ENCODE results near the gene SLC38A10. TPM values are rescaled to one million over a fixed set of nuclear protein-coding genes. Genes with fewer than 3 reads are reported as not detected.
A peak's percentile ranks its signal among the peaks of the same experiment; 100 is the strongest.

Gene SLC38A10
- total RNA-seq, 1 donor from 2014 or later: 120 TPM

DNA sequence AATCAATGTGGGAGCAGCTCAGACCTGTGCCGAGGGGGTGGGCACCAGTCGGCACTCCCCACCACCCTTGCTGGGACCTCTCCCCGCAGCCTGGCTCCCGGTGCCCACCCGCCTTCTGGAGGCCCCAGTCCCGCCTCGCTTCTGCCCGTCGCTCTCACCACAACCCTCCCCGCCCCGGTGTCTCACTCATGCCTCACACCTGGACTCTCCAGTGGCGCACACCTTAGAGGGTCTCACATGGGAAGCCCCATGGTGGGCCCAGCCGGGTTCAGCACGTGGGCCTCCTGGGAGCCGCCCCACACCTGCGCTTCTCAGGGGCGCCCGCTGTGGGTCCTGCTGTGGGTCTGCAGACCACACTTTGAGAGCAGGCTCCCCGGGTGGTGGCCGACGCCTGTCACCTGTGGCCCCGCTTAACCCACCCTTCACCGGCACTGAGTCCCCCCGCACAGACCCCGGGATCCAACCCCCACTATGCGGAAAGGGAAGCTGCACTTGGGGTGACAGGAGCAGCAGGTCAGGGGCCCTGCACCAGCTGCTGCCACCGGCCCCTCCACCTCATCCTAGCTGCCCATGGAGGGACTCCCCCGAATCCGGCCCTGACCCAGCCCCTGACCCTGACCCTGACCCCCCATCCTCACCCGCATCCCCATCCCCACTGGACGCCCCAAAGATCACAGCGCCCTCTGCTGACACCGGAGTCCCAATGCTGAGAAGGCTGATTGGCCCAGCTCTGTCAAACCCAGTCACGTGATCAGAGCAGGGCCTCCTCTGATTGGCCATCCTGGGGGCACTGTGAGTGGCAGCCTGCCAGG lies 27.4 kb upstream of the SLC38A10 start:
- H3K27ac Mint-ChIP-seq (ENCODE audit: unreplicated experiment): no peak overlapping the region
- peaks cover 8% of the 10 kb centered on the region for H3K4me1 Mint-ChIP-seq (ENCODE audit: unreplicated experiment)
- no peaks in the 10 kb centered on the region for H3K27me3 Mint-ChIP-seq (ENCODE audit: unreplicated experiment)
- DNase-seq (ENCODE audit: extremely low spot score, unreplicated experiment): no peak
- H3K4me3 Mint-ChIP-seq (ENCODE audit: unreplicated experiment): no peak overlapping the region
- no peaks in the 10 kb centered on the region for H3K9me3 Mint-ChIP-seq (ENCODE audit: unreplicated experiment)
- TF ChIP-seq, protein P1, sequence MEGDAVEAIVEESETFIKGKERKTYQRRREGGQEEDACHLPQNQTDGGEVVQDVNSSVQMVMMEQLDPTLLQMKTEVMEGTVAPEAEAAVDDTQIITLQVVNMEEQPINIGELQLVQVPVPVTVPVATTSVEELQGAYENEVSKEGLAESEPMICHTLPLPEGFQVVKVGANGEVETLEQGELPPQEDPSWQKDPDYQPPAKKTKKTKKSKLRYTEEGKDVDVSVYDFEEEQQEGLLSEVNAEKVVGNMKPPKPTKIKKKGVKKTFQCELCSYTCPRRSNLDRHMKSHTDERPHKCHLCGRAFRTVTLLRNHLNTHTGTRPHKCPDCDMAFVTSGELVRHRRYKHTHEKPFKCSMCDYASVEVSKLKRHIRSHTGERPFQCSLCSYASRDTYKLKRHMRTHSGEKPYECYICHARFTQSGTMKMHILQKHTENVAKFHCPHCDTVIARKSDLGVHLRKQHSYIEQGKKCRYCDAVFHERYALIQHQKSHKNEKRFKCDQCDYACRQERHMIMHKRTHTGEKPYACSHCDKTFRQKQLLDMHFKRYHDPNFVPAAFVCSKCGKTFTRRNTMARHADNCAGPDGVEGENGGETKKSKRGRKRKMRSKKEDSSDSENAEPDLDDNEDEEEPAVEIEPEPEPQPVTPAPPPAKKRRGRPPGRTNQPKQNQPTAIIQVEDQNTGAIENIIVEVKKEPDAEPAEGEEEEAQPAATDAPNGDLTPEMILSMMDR (IDR thresholded peaks at IDR 0.05): peak; percentile 17
- no peaks in the 10 kb centered on the region for H3K36me3 Mint-ChIP-seq (ENCODE audit: unreplicated experiment)

DNA sequence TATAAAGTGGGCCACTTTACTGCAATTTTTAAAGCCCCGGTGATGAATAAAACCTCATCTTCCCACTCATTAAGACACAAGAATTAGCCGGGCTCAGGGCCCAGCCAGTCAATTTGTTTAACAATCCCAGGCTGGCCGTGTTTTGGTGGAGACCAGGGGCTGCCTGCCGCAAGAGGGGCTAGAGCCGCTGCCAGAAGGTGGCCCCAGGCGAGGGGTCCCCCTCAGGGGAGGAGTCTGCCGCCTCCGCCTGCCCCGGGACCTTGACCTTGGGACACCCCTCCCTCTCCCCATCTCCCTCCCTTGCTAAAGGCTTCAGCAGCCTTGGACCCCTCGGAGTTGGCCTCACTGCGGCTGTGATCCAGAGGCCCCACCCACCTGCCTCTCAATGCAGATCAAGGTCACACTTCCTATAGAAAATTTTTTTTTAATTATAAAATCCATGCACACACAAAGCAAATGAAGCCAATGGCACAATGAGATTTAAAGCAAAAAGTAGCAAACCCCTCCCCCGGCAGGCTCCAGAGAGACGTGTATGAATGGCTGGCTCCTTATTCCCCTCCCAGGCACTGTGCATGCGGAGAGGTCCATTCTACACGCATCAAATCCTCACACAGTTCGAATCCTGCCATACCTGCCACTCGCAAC lies 23.0 kb upstream of the SLC38A10 start:
- Mint-ChIP-seq H3K27me3 (ENCODE audit: unreplicated experiment) (no peaks in the 10 kb centered on the region), H3K36me3 (ENCODE audit: unreplicated experiment) (no peaks in the 10 kb centered on the region), H3K9me3 (ENCODE audit: unreplicated experiment) (no peaks in the 10 kb centered on the region), H3K4me1 (ENCODE audit: unreplicated experiment) (no peaks in the 10 kb centered on the region), H3K4me3 (ENCODE audit: unreplicated experiment) (no peak overlapping the region), H3K27ac (ENCODE audit: unreplicated experiment) (no peak overlapping the region)
- TF ChIP-seq, protein P1 (IDR thresholded peaks at IDR 0.05): no peak
- DNase-seq (ENCODE audit: extremely low spot score, unreplicated experiment): no peak

DNA sequence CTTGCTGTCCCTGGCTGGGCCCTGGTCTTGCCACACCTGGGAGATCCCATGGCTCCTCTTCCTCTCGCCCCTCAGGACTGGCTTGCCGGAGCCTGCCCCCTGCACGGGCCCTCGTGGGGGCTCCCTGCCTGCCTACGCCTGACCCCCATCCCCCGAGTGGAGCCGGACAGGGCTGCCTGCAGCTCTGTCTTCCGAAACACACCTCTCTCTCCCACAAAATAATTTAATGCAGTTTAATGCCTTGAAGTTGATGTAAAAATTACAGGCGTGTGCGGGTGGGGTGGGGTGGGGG lies 22.4 kb upstream of the SLC38A10 start:
- no peak for DNase-seq (ENCODE audit: extremely low spot score, unreplicated experiment)
- no peaks in the 10 kb centered on the region for H3K36me3 Mint-ChIP-seq (ENCODE audit: unreplicated experiment)
- no peaks in the 10 kb centered on the region for H3K9me3 Mint-ChIP-seq (ENCODE audit: unreplicated experiment)
- no peaks in the 10 kb centered on the region for H3K27me3 Mint-ChIP-seq (ENCODE audit: unreplicated experiment)
- TF ChIP-seq, protein P1 (IDR thresholded peaks at IDR 0.05): no peak
- no peaks in the 10 kb centered on the region for H3K4me1 Mint-ChIP-seq (ENCODE audit: unreplicated experiment)
- H3K27ac Mint-ChIP-seq (ENCODE audit: unreplicated experiment): no peak overlapping the region
- no peak overlapping the region for H3K4me3 Mint-ChIP-seq (ENCODE audit: unreplicated experiment)

DNA sequence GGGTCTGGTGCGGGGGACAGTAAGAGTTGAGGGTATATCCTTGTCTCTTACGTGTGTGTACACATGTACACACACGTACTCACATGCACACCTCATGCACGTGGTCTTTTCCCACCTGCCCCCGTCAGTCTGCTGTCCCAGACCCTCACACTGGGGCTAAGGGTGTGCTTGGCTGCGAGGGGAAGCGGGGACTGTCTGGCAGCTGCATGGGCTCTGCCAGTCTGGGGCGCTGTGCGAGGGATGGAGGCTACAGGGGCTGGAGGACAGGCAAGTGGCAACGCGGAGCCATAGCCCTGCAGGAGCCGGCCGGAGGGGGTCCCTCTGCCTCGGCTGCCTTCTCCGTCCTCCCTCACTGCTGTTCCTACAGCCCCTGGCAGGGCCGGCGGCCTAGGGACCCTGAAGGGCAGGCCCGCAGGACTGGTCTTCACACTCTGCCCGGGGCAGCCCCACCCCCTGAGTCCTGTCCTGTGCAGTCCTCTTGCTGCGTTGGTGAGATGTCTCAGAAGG lies 20.8 kb upstream of the SLC38A10 start:
- Mint-ChIP-seq H3K27ac (ENCODE audit: unreplicated experiment) (no peak overlapping the region), H3K4me1 (ENCODE audit: unreplicated experiment) (peaks cover 2% of the 10 kb centered on the region), H3K9me3 (ENCODE audit: unreplicated experiment) (no peaks in the 10 kb centered on the region), H3K4me3 (ENCODE audit: unreplicated experiment) (no peak overlapping the region), H3K36me3 (ENCODE audit: unreplicated experiment) (no peaks in the 10 kb centered on the region), H3K27me3 (ENCODE audit: unreplicated experiment) (no peaks in the 10 kb centered on the region)
- TF ChIP-seq, protein P1 (IDR thresholded peaks at IDR 0.05): no peak
- no peak for DNase-seq (ENCODE audit: extremely low spot score, unreplicated experiment)

DNA sequence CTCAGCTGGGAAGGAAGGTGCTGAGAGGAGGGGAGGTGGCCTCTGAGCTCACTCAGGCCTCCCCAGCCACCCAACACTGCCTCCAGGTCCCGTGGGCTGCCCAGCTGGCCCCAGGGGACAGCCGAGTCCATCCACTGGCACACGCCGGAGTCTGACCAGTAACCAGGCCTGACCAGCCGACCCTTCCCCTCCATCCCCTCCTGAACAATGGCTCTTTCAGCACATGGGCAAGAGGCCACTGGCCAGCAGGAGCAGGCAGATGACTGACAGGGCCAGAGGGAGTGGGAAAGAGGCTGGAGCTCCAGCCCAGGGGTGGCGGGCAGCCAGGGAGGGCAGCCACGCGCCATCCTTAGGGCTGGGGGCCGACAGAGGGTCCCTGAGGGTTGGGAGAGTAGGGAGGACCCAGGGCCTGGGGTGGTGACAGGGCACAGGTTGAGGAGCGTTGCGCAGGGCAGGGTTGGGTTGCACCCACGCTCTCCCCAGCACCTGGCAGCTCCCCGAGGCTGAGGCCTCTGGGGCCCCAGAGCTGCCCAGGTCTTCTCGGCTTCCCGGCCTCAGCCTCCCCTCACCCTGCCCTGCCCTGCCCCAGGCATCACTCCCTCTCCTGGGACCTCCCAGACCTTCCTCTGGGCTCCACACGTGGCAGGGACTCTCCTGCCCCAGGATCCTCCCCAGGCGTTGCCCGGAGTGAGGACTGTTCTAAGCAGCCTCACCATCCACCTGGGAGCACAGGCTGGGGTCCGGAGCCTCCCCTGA lies 20.2 kb upstream of the SLC38A10 start:
- H3K9me3 Mint-ChIP-seq (ENCODE audit: unreplicated experiment): no peaks in the 10 kb centered on the region
- H3K27me3 Mint-ChIP-seq (ENCODE audit: unreplicated experiment): no peaks in the 10 kb centered on the region
- H3K27ac Mint-ChIP-seq (ENCODE audit: unreplicated experiment): no peak overlapping the region
- no peaks in the 10 kb centered on the region for H3K36me3 Mint-ChIP-seq (ENCODE audit: unreplicated experiment)
- no peak for DNase-seq (ENCODE audit: extremely low spot score, unreplicated experiment)
- TF ChIP-seq, protein P1 (IDR thresholded peaks at IDR 0.05): no peak
- no peak overlapping the region for H3K4me3 Mint-ChIP-seq (ENCODE audit: unreplicated experiment)
- peaks cover 2% of the 10 kb centered on the region for H3K4me1 Mint-ChIP-seq (ENCODE audit: unreplicated experiment)

Measured in osteocyte (in vitro differentiated cells).